Left ventricle myocardium inferior (tissue), 1 donor: ENCODE results near the gene RDH5. TPM values are rescaled to one million over a fixed set of nuclear protein-coding genes. Genes with fewer than 3 reads are reported as not detected.

ENCODE experiments used
- DNase-seq: peaks from one replicate; pipeline ENCODE4 v3.0.0-alpha.2; 2020
- H3K27ac ChIP-seq: fragments of 200-600 bp; replicated peaks from 2 replicates; pipeline ENCODE4 v1.8.0; 2021
- H3K27me3 ChIP-seq: fragments of 200-600 bp; 2 replicates; pipeline ENCODE4 v1.8.0; 2021; ENCODE audit warnings: low read depth
- H3K36me3 ChIP-seq: fragments of 200-600 bp; 2 replicates; pipeline ENCODE4 v1.8.0; 2021
- H3K4me1 ChIP-seq: fragments of 200-600 bp; 2 replicates; pipeline ENCODE4 v1.8.0; 2021
- H3K4me3 ChIP-seq: fragments of 200-600 bp; 2 replicates; pipeline ENCODE4 v1.8.0; 2021; ENCODE audit warnings: mild to moderate bottlenecking, moderate library complexity
- H3K9me3 ChIP-seq: fragments of 200-600 bp; replicated peaks from 2 replicates; pipeline ENCODE4 v1.8.0; 2021
- intact Hi-C: fragments of 100-400 bp; cut with micrococcal nuclease; formaldehyde crosslinking; loops from one replicate; pipeline ENCODE4 v1.11.0; 2022
- total RNA-seq: library from RNA; stranded (reverse); fragmentation: NEBNext Ultra II Directional; extraction: Animal tissue kit (Norgen Biotek cat#: 25700); gene quantifications from one replicate; pipeline ENCODE4 v1.2.1, GENCODE V29; 2021
- TF ChIP-seq, protein P1 (sequence below): fragments of 200-600 bp; IDR thresholded peaks from 2 replicates; pipeline ENCODE4 v1.8.0; 2021; ENCODE audit warnings: antibody characterized with exemption, mild to moderate bottlenecking, borderline replicate concordance
- donor health status: DM: no; HTN: yes; CAD: no; lungs with severe emphysema.

The RDH5 gene
- total RNA-seq, 1 donor from 2014 or later, result 12.2 TPM

GRCh38 chr12:55728939-55729818, 9.0 kb downstream of the RDH5 start, which contains the start of gene CD63:
Gene CD63 (minus strand): TSS chr12:55729009. CDS start chr12:55728341, 668 bp downstream.
- Histone ChIP-seq H3K27ac (peak within 1 kb of the TSS; percentile 98), H3K9me3 (no peaks in the 10 kb centered on the region), H3K36me3 (peaks cover 33% of the 10 kb centered on the region), H3K27me3 (no peaks in the 10 kb centered on the region), H3K4me3 (peak within 1 kb of the TSS; percentile 91), H3K4me1 (peaks cover 61% of the 10 kb centered on the region)
- intact Hi-C loops, result no loop called here
- peak; percentile 93 for DNase-seq
- TF ChIP-seq, protein P1, sequence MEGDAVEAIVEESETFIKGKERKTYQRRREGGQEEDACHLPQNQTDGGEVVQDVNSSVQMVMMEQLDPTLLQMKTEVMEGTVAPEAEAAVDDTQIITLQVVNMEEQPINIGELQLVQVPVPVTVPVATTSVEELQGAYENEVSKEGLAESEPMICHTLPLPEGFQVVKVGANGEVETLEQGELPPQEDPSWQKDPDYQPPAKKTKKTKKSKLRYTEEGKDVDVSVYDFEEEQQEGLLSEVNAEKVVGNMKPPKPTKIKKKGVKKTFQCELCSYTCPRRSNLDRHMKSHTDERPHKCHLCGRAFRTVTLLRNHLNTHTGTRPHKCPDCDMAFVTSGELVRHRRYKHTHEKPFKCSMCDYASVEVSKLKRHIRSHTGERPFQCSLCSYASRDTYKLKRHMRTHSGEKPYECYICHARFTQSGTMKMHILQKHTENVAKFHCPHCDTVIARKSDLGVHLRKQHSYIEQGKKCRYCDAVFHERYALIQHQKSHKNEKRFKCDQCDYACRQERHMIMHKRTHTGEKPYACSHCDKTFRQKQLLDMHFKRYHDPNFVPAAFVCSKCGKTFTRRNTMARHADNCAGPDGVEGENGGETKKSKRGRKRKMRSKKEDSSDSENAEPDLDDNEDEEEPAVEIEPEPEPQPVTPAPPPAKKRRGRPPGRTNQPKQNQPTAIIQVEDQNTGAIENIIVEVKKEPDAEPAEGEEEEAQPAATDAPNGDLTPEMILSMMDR, result no peak

DNA sequence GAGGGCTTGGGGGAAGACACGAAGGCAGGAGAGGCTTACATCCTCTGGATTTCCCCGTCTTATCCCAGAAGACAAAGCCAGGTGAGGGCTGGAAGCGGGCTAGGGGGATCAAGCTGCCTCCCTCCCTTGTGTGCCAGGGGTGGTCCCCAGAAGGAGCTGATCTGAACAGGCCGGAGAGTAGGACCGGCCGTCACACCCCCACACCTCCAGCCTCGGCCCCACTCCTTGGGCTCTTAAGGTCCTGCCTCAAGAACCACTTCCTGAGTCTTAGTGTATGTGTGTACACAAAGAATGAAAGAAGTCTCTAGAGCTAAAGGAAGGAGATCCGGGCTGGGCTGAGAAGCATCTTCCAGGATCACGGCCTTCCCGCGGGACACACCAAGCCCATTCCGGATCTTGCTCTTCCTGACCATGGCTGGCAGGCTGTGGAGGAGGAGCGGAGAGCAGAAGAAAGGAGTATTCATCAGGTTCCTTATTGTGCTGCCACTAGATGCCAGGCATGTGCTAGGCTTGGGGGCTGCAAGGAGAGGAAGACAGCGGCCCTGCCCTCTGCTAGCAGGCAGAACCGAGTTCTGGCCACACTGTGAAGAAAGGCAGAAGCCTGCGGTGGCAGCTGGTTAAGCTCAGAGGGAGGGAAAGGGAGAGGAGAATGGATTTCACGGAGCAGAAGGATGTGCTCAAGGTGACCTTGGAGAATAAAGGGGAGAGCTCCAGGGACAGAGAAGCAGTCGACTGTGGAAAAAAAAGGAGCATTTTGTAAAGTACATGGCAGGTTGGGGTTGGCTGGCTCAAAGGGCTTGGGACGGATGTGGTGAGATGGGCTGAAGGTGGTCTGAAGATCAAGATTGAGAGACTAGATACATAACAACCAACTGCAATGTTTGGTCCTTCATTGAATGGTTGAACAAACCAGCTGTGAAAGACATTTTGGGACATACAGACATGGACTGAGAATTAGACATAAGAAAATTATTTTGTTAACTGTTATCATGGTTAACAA, 9.9 kb downstream of the RDH5 start:
- Histone ChIP-seq H3K36me3 (peaks cover 23% of the 10 kb centered on the region), H3K9me3 (no peaks in the 10 kb centered on the region), H3K4me1 (peaks cover 52% of the 10 kb centered on the region), H3K27me3 (no peaks in the 10 kb centered on the region), H3K27ac (peak overlapping the region; percentile 98), H3K4me3 (peak overlapping the region; percentile 91)
- no peak for DNase-seq
- intact Hi-C loops, result no loop called here
- TF ChIP-seq, protein P1, result no peak

- intact Hi-C loops, result no loop called here
- TF ChIP-seq, protein P1, result no peak
These were observed 12.1 kb downstream of the RDH5 start for GRCh38 chr12:55732288-55732687.

GRCh38 chr12:55733021-55733555, 12.9 kb downstream of the RDH5 start:
- TF ChIP-seq, protein P1, result no peak
- no peaks in the 10 kb centered on the region for H3K27me3 ChIP-seq
- peaks cover 38% of the 10 kb centered on the region for H3K4me1 ChIP-seq
- no peak for DNase-seq
- intact Hi-C loops, result no loop called here
- H3K36me3 ChIP-seq, result no peaks in the 10 kb centered on the region
- H3K27ac ChIP-seq, result no peak overlapping the region
- no peaks in the 10 kb centered on the region for H3K9me3 ChIP-seq
- H3K4me3 ChIP-seq, result no peak overlapping the region

More at GRCh38 chr12:55732288-55732687, 12.1 kb downstream of the RDH5 start:
- no peaks in the 10 kb centered on the region for H3K9me3 ChIP-seq
- H3K27me3 ChIP-seq, result no peaks in the 10 kb centered on the region
- no peak for DNase-seq
- peaks cover 38% of the 10 kb centered on the region for H3K4me1 ChIP-seq
- no peak overlapping the region for H3K27ac ChIP-seq
- no peak overlapping the region for H3K4me3 ChIP-seq
- peaks cover 2% of the 10 kb centered on the region for H3K36me3 ChIP-seq

- peaks cover 37% of the 10 kb centered on the region for H3K4me1 ChIP-seq
- no peak overlapping the region for H3K27ac ChIP-seq
- no peak for DNase-seq
- H3K27me3 ChIP-seq, result no peaks in the 10 kb centered on the region
- H3K4me3 ChIP-seq, result no peak overlapping the region
- H3K9me3 ChIP-seq, result no peaks in the 10 kb centered on the region
- intact Hi-C loops, result no loop called here
- TF ChIP-seq, protein P1, result no peak
- no peaks in the 10 kb centered on the region for H3K36me3 ChIP-seq
These were observed 13.7 kb downstream of the RDH5 start for GRCh38 chr12:55733858-55734257.
